ENCODE results near the gene ACBD6. TPM values are rescaled to one million over a fixed set of nuclear protein-coding genes. Genes with fewer than 3 reads are reported as not detected.

ACBD6 gene
- total and polyA plus RNA-seq, 2 experiments from 2014 or later: 36.3 to 45.8 TPM

GRCh38 chr1:180392427-180393145 is 109.8 kb downstream of the ACBD6 start:
- DNase-seq (ENCODE audit: low spot score): no peak
- Histone ChIP-seq H3K79me2 (peaks cover 10% of the 10 kb centered on the region), H3K4me2 (no peak overlapping the region), H2AFZ (no peak overlapping the region), H3K4me1 (ENCODE audit: insufficient read depth) (no peaks in the 10 kb centered on the region), H4K20me1 (ENCODE audit: insufficient read depth, poor library complexity, severe bottlenecking) (no peaks in the 10 kb centered on the region), H3K9me2 (replicated peaks; ENCODE audit: insufficient read depth) (no peaks in the 10 kb centered on the region), H3K36me3 (replicated peaks; ENCODE audit: insufficient read depth, low read depth) (no peaks in the 10 kb centered on the region), H3K4me3 (no peak overlapping the region), H3K9me3 (ENCODE audit: low read depth) (no peaks in the 10 kb centered on the region), H3K27me3 (no peaks in the 10 kb centered on the region), H3K27ac (no peak overlapping the region)
- TF ChIP-seq EZH2phosphoT487 (IDR thresholded peaks at IDR 0.05; ENCODE audit: low read depth, severe bottlenecking, unreplicated experiment) (no peak), EZH2 (IDR thresholded peaks at IDR 0.05; ENCODE audit: borderline replicate concordance) (no peak)
- TF ChIP-seq, protein P1, sequence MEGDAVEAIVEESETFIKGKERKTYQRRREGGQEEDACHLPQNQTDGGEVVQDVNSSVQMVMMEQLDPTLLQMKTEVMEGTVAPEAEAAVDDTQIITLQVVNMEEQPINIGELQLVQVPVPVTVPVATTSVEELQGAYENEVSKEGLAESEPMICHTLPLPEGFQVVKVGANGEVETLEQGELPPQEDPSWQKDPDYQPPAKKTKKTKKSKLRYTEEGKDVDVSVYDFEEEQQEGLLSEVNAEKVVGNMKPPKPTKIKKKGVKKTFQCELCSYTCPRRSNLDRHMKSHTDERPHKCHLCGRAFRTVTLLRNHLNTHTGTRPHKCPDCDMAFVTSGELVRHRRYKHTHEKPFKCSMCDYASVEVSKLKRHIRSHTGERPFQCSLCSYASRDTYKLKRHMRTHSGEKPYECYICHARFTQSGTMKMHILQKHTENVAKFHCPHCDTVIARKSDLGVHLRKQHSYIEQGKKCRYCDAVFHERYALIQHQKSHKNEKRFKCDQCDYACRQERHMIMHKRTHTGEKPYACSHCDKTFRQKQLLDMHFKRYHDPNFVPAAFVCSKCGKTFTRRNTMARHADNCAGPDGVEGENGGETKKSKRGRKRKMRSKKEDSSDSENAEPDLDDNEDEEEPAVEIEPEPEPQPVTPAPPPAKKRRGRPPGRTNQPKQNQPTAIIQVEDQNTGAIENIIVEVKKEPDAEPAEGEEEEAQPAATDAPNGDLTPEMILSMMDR (IDR thresholded peaks at IDR 0.05; ENCODE audit: poor library complexity): no peak
- WGBS (ENCODE audit: low lambda C conversion rate, missing lambda C conversion rate): 87% methylated on average over 7 of the region's 7 CpGs

DNA sequence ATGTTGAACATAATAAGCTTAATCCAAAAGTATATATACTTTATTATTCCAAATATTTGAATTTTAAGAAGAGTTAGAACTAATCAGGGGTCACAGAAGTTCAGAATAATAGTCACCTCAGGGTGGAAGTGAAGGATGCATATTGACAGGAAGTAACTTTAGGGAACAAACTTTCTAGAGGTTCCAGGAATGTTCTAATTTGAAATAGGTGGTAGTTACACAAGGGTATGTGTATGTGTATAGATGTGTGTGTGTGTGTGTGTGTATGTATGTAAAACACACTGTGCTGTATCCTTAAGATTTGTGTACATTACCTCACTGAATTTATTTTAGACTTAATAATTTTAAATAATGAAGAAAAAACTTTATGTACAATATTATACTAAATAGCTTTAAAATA is 110.4 kb downstream of the ACBD6 start:
- H3K36me3 ChIP-seq (replicated peaks; ENCODE audit: insufficient read depth, low read depth): no peaks in the 10 kb centered on the region

DNA sequence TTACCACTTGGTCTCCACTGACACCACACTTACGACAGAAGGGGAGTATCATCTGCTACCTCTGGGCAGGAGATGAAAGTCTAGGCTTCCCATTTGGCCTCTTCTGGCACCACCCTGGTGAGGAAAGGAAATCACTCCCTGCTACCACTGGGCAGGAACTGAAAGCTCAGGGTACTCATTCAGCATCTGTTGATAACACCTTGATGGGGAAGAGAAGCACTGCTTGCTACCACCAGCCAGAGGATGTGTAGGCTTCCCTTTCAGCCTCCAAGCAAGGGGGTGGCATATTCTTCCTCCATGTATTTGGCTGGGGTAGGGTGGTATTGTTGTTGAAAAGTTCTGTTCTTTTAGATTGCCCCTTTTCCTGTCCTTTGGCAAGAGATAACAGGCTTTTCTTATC is 115.0 kb downstream of the ACBD6 start:
- WGBS (ENCODE audit: low lambda C conversion rate, missing lambda C conversion rate): 100% methylated on average over 1 of the region's 1 CpG
- H3K9me3 ChIP-seq (ENCODE audit: low read depth): peaks cover 16% of the 10 kb centered on the region
- H3K4me1 ChIP-seq (ENCODE audit: insufficient read depth): no peaks in the 10 kb centered on the region
- H4K20me1 ChIP-seq (ENCODE audit: insufficient read depth, poor library complexity, severe bottlenecking): no peaks in the 10 kb centered on the region
- no peak overlapping the region for H2AFZ ChIP-seq
- peaks cover 26% of the 10 kb centered on the region for H3K79me2 ChIP-seq
- H3K27me3 ChIP-seq: no peaks in the 10 kb centered on the region
- no peak overlapping the region for H3K4me3 ChIP-seq
- TF ChIP-seq, protein P1 (IDR thresholded peaks at IDR 0.05; ENCODE audit: poor library complexity): no peak
- TF ChIP-seq EZH2 (IDR thresholded peaks at IDR 0.05; ENCODE audit: borderline replicate concordance): no peak
- TF ChIP-seq EZH2phosphoT487 (IDR thresholded peaks at IDR 0.05; ENCODE audit: low read depth, severe bottlenecking, unreplicated experiment): no peak
- H3K27ac ChIP-seq: no peak overlapping the region
- H3K36me3 ChIP-seq (replicated peaks; ENCODE audit: insufficient read depth, low read depth): no peaks in the 10 kb centered on the region
- H3K9me2 ChIP-seq (replicated peaks; ENCODE audit: insufficient read depth): no peaks in the 10 kb centered on the region
- no peak for DNase-seq (ENCODE audit: low spot score)
- no peak overlapping the region for H3K4me2 ChIP-seq

More for the DNA sequence above, 110.4 kb downstream of the ACBD6 start:
- no peak for TF ChIP-seq EZH2 (IDR thresholded peaks at IDR 0.05; ENCODE audit: borderline replicate concordance)
- TF ChIP-seq, protein P1 (IDR thresholded peaks at IDR 0.05; ENCODE audit: poor library complexity): no peak
- TF ChIP-seq EZH2phosphoT487 (IDR thresholded peaks at IDR 0.05; ENCODE audit: low read depth, severe bottlenecking, unreplicated experiment): no peak
- H3K27me3 ChIP-seq: no peaks in the 10 kb centered on the region
- H3K79me2 ChIP-seq: peaks cover 10% of the 10 kb centered on the region
- no peaks in the 10 kb centered on the region for H3K9me2 ChIP-seq (replicated peaks; ENCODE audit: insufficient read depth)
- H3K9me3 ChIP-seq (ENCODE audit: low read depth): no peaks in the 10 kb centered on the region
- no peak overlapping the region for H2AFZ ChIP-seq
- DNase-seq (ENCODE audit: low spot score): no peak
- no peaks in the 10 kb centered on the region for H4K20me1 ChIP-seq (ENCODE audit: insufficient read depth, poor library complexity, severe bottlenecking)
- no peak overlapping the region for H3K4me2 ChIP-seq
- no peak overlapping the region for H3K4me3 ChIP-seq
- H3K4me1 ChIP-seq (ENCODE audit: insufficient read depth): no peaks in the 10 kb centered on the region
- H3K27ac ChIP-seq: no peak overlapping the region

All from hepatocyte (in vitro differentiated cells).